ENCODE measurements around the gene DLGAP1.

DLGAP1 gene

GRCh38 chr18:4146797-4147196 lies 308.3 kb downstream of the DLGAP1 start:
- Histone ChIP-seq H3K4me1 (ENCODE audit: control insufficient read depth, insufficient read depth, low read length, poor library complexity, severe bottlenecking) (no peaks in the 10 kb centered on the region), H3K27me3 (replicated peaks; ENCODE audit: control insufficient read depth, insufficient read depth, low read length, poor library complexity, severe bottlenecking) (no peaks in the 10 kb centered on the region), H3K36me3 (ENCODE audit: control insufficient read depth, insufficient read depth, low read length) (no peaks in the 10 kb centered on the region)

GRCh38 chr18:4144201-4144600 lies 310.9 kb downstream of the DLGAP1 start:
- Histone ChIP-seq H3K27ac (ENCODE audit: insufficient read depth, low read length, poor library complexity, severe bottlenecking) (no peak overlapping the region), H3K27me3 (replicated peaks; ENCODE audit: control insufficient read depth, insufficient read depth, low read length, poor library complexity, severe bottlenecking) (no peaks in the 10 kb centered on the region), H3K4me3 (ENCODE audit: insufficient read depth, low read depth, low read length, poor library complexity, severe bottlenecking) (no peak overlapping the region), H3K9me3 (ENCODE audit: control insufficient read depth, low read length) (no peaks in the 10 kb centered on the region), H3K4me1 (ENCODE audit: control insufficient read depth, insufficient read depth, low read length, poor library complexity, severe bottlenecking) (no peaks in the 10 kb centered on the region), H3K36me3 (ENCODE audit: control insufficient read depth, insufficient read depth, low read length) (no peaks in the 10 kb centered on the region)
- no peak for DNase-seq

More at GRCh38 chr18:4146797-4147196, 308.3 kb downstream of the DLGAP1 start:
- no peak for DNase-seq
- Histone ChIP-seq H3K9me3 (ENCODE audit: control insufficient read depth, low read length) (no peaks in the 10 kb centered on the region), H3K4me3 (ENCODE audit: insufficient read depth, low read depth, low read length, poor library complexity, severe bottlenecking) (no peak overlapping the region), H3K27ac (ENCODE audit: insufficient read depth, low read length, poor library complexity, severe bottlenecking) (no peak overlapping the region)

- H3K9me3 ChIP-seq (ENCODE audit: control insufficient read depth, low read length), result no peaks in the 10 kb centered on the region
- no peak for DNase-seq
- H3K36me3 ChIP-seq (ENCODE audit: control insufficient read depth, insufficient read depth, low read length), result no peaks in the 10 kb centered on the region
- H3K27ac ChIP-seq (ENCODE audit: insufficient read depth, low read length, poor library complexity, severe bottlenecking), result no peak overlapping the region
- H3K27me3 ChIP-seq (replicated peaks; ENCODE audit: control insufficient read depth, insufficient read depth, low read length, poor library complexity, severe bottlenecking), result no peaks in the 10 kb centered on the region
- H3K4me3 ChIP-seq (ENCODE audit: insufficient read depth, low read depth, low read length, poor library complexity, severe bottlenecking), result no peak overlapping the region
- H3K4me1 ChIP-seq (ENCODE audit: control insufficient read depth, insufficient read depth, low read length, poor library complexity, severe bottlenecking), result no peaks in the 10 kb centered on the region
These were observed 311.5 kb downstream of the DLGAP1 start for GRCh38 chr18:4143585-4143984.

GRCh38 chr18:4142876-4143275 lies 312.2 kb downstream of the DLGAP1 start:
- no peaks in the 10 kb centered on the region for H3K9me3 ChIP-seq (ENCODE audit: control insufficient read depth, low read length)
- DNase-seq, result no peak
- H3K27ac ChIP-seq (ENCODE audit: insufficient read depth, low read length, poor library complexity, severe bottlenecking), result no peak overlapping the region
- no peaks in the 10 kb centered on the region for H3K36me3 ChIP-seq (ENCODE audit: control insufficient read depth, insufficient read depth, low read length)
- H3K4me3 ChIP-seq (ENCODE audit: insufficient read depth, low read depth, low read length, poor library complexity, severe bottlenecking), result no peak overlapping the region
- no peaks in the 10 kb centered on the region for H3K4me1 ChIP-seq (ENCODE audit: control insufficient read depth, insufficient read depth, low read length, poor library complexity, severe bottlenecking)
- no peaks in the 10 kb centered on the region for H3K27me3 ChIP-seq (replicated peaks; ENCODE audit: control insufficient read depth, insufficient read depth, low read length, poor library complexity, severe bottlenecking)

GRCh38 chr18:4134700-4135099 lies 320.4 kb downstream of the DLGAP1 start:
- no peaks in the 10 kb centered on the region for H3K27me3 ChIP-seq (replicated peaks; ENCODE audit: control insufficient read depth, insufficient read depth, low read length, poor library complexity, severe bottlenecking)
- no peaks in the 10 kb centered on the region for H3K36me3 ChIP-seq (ENCODE audit: control insufficient read depth, insufficient read depth, low read length)
- no peaks in the 10 kb centered on the region for H3K9me3 ChIP-seq (ENCODE audit: control insufficient read depth, low read length)
- no peaks in the 10 kb centered on the region for H3K4me1 ChIP-seq (ENCODE audit: control insufficient read depth, insufficient read depth, low read length, poor library complexity, severe bottlenecking)
- H3K4me3 ChIP-seq (ENCODE audit: insufficient read depth, low read depth, low read length, poor library complexity, severe bottlenecking), result no peak overlapping the region
- no peak for DNase-seq
- H3K27ac ChIP-seq (ENCODE audit: insufficient read depth, low read length, poor library complexity, severe bottlenecking), result no peak overlapping the region

GRCh38 chr18:4130734-4131719 lies 324.1 kb downstream of the DLGAP1 start:
- DNase-seq, result no peak
- Histone ChIP-seq H3K36me3 (ENCODE audit: control insufficient read depth, insufficient read depth, low read length) (no peaks in the 10 kb centered on the region), H3K4me3 (ENCODE audit: insufficient read depth, low read depth, low read length, poor library complexity, severe bottlenecking) (no peak overlapping the region), H3K27me3 (replicated peaks; ENCODE audit: control insufficient read depth, insufficient read depth, low read length, poor library complexity, severe bottlenecking) (no peaks in the 10 kb centered on the region), H3K9me3 (ENCODE audit: control insufficient read depth, low read length) (no peaks in the 10 kb centered on the region), H3K27ac (ENCODE audit: insufficient read depth, low read length, poor library complexity, severe bottlenecking) (no peak overlapping the region), H3K4me1 (ENCODE audit: control insufficient read depth, insufficient read depth, low read length, poor library complexity, severe bottlenecking) (no peaks in the 10 kb centered on the region)

GRCh38 chr18:4126939-4127338 lies 328.2 kb downstream of the DLGAP1 start:
- H3K27me3 ChIP-seq (replicated peaks; ENCODE audit: control insufficient read depth, insufficient read depth, low read length, poor library complexity, severe bottlenecking), result no peaks in the 10 kb centered on the region
- H3K4me1 ChIP-seq (ENCODE audit: control insufficient read depth, insufficient read depth, low read length, poor library complexity, severe bottlenecking), result no peaks in the 10 kb centered on the region
- DNase-seq, result no peak
- no peaks in the 10 kb centered on the region for H3K9me3 ChIP-seq (ENCODE audit: control insufficient read depth, low read length)
- H3K27ac ChIP-seq (ENCODE audit: insufficient read depth, low read length, poor library complexity, severe bottlenecking), result no peak overlapping the region
- no peak overlapping the region for H3K4me3 ChIP-seq (ENCODE audit: insufficient read depth, low read depth, low read length, poor library complexity, severe bottlenecking)
- no peaks in the 10 kb centered on the region for H3K36me3 ChIP-seq (ENCODE audit: control insufficient read depth, insufficient read depth, low read length)

- no peaks in the 10 kb centered on the region for H3K9me3 ChIP-seq (ENCODE audit: control insufficient read depth, low read length)
- no peaks in the 10 kb centered on the region for H3K4me1 ChIP-seq (ENCODE audit: control insufficient read depth, insufficient read depth, low read length, poor library complexity, severe bottlenecking)
- no peaks in the 10 kb centered on the region for H3K27me3 ChIP-seq (replicated peaks; ENCODE audit: control insufficient read depth, insufficient read depth, low read length, poor library complexity, severe bottlenecking)
- no peaks in the 10 kb centered on the region for H3K36me3 ChIP-seq (ENCODE audit: control insufficient read depth, insufficient read depth, low read length)
- H3K4me3 ChIP-seq (ENCODE audit: insufficient read depth, low read depth, low read length, poor library complexity, severe bottlenecking), result no peak overlapping the region
- no peak overlapping the region for H3K27ac ChIP-seq (ENCODE audit: insufficient read depth, low read length, poor library complexity, severe bottlenecking)
- no peak for DNase-seq
These were observed 329.4 kb downstream of the DLGAP1 start for GRCh38 chr18:4125627-4126230.

- Histone ChIP-seq H3K9me3 (ENCODE audit: control insufficient read depth, low read length) (no peaks in the 10 kb centered on the region), H3K4me1 (ENCODE audit: control insufficient read depth, insufficient read depth, low read length, poor library complexity, severe bottlenecking) (no peaks in the 10 kb centered on the region)
These were observed 329.9 kb downstream of the DLGAP1 start for GRCh38 chr18:4125224-4125623.

GRCh38 chr18:4119813-4120212 lies 335.3 kb downstream of the DLGAP1 start:
- DNase-seq, result no peak
- Histone ChIP-seq H3K27ac (ENCODE audit: insufficient read depth, low read length, poor library complexity, severe bottlenecking) (no peak overlapping the region), H3K36me3 (ENCODE audit: control insufficient read depth, insufficient read depth, low read length) (no peaks in the 10 kb centered on the region), H3K4me3 (ENCODE audit: insufficient read depth, low read depth, low read length, poor library complexity, severe bottlenecking) (no peak overlapping the region), H3K9me3 (ENCODE audit: control insufficient read depth, low read length) (no peaks in the 10 kb centered on the region), H3K4me1 (ENCODE audit: control insufficient read depth, insufficient read depth, low read length, poor library complexity, severe bottlenecking) (no peaks in the 10 kb centered on the region), H3K27me3 (replicated peaks; ENCODE audit: control insufficient read depth, insufficient read depth, low read length, poor library complexity, severe bottlenecking) (no peaks in the 10 kb centered on the region)

More at GRCh38 chr18:4125224-4125623, 329.9 kb downstream of the DLGAP1 start:
- Histone ChIP-seq H3K27ac (ENCODE audit: insufficient read depth, low read length, poor library complexity, severe bottlenecking) (no peak overlapping the region), H3K27me3 (replicated peaks; ENCODE audit: control insufficient read depth, insufficient read depth, low read length, poor library complexity, severe bottlenecking) (no peaks in the 10 kb centered on the region), H3K4me3 (ENCODE audit: insufficient read depth, low read depth, low read length, poor library complexity, severe bottlenecking) (no peak overlapping the region), H3K36me3 (ENCODE audit: control insufficient read depth, insufficient read depth, low read length) (no peaks in the 10 kb centered on the region)
- no peak for DNase-seq

Measured in effector memory CD4-positive, alpha-beta T cell (primary cell).